PC-9 (cell line): Measurements from ENCODE around the gene DOCK1. TPM values are rescaled to one million over a fixed set of nuclear protein-coding genes. Genes with fewer than 3 reads are reported as not detected.

Experiments used
- BruUV-seq: library from RNA; stranded (reverse); fragments of 400-500 nt; replicated peaks from 2 replicates; lab custom pipeline; 2021; lab: Mats Ljungman, UMichigan
- CTCF ChIA-PET: fragments of 300-600 bp; sonication (Branson Sonifier 250); formaldehyde crosslinking; loops from one replicate; lab custom pipeline; 2022; ENCODE audit warnings: antibody characterized with exemption; lab: Charles Lee
- POLR2A ChIA-PET: fragments of 300-600 bp; sonication (Branson Sonifier 250); formaldehyde crosslinking; loops from one replicate; lab custom pipeline; 2022; ENCODE audit warnings: antibody characterized with exemption; ENCODE audit not compliant: unreplicated experiment; lab: Charles Lee
- DNase-seq, 2 experiments: peaks; one replicate each; pipeline versions ENCODE4 v3.0.0 to v3.0.0-alpha.2; 2015 to 2022; ENCODE audit warnings: mixed read lengths in 1 of 2
- H2AFZ ChIP-seq: fragments of 200-600 bp; sonication (generic); 2 replicates; pipeline ENCODE4 v1.8.1; 2017; ENCODE audit warnings: antibody characterized with exemption
- H3F3A ChIP-seq: fragments of 200-600 bp; sonication (generic); 2 replicates; pipeline ENCODE4 v1.8.1; 2017; ENCODE audit warnings: antibody characterized with exemption, mild to moderate bottlenecking, low read depth; ENCODE audit not compliant: insufficient read depth
- H3K27ac ChIP-seq: fragments of 200-600 bp; sonication (generic); 2 replicates; pipeline ENCODE4 v1.6.1; 2016; ENCODE audit warnings: mixed run types
- H3K27me3 ChIP-seq: fragments of 200-600 bp; sonication (generic); 2 replicates; pipeline ENCODE4 v1.6.1; 2016; ENCODE audit warnings: low read depth, mixed run types; ENCODE audit not compliant: insufficient read depth
- H3K36me3 ChIP-seq: fragments of 200-600 bp; sonication (generic); 2 replicates; pipeline ENCODE4 v1.6.1; 2016; ENCODE audit warnings: low read depth, mixed run types
- H3K4me1 ChIP-seq: fragments of 200-600 bp; sonication (generic); replicated peaks from 2 replicates; pipeline ENCODE4 v1.6.1; 2016; ENCODE audit warnings: mixed run types; ENCODE audit not compliant: insufficient read depth
- H3K4me2 ChIP-seq: fragments of 200-600 bp; sonication (generic); 2 replicates; pipeline ENCODE4 v1.6.1; 2017; ENCODE audit warnings: mixed run types
- H3K4me3 ChIP-seq: fragments of 200-600 bp; sonication (generic); 2 replicates; pipeline ENCODE4 v1.6.1; 2016; ENCODE audit warnings: mixed run types
- H3K79me2 ChIP-seq: fragments of 200-600 bp; sonication (generic); 2 replicates; pipeline ENCODE4 v1.6.1; 2017; ENCODE audit warnings: low read depth, mixed run types
- H3K9me2 ChIP-seq: fragments of 200-600 bp; sonication (generic); 2 replicates; pipeline ENCODE4 v1.8.1; 2017; ENCODE audit warnings: mild to moderate bottlenecking; ENCODE audit not compliant: insufficient read depth
- H3K9me3 ChIP-seq: fragments of 200-600 bp; sonication (generic); 2 replicates; pipeline ENCODE4 v1.8.1; 2016; ENCODE audit warnings: low read depth; ENCODE audit not compliant: insufficient read depth
- H4K20me1 ChIP-seq: fragments of 200-600 bp; sonication (generic); 2 replicates; pipeline ENCODE4 v1.8.1; 2017; ENCODE audit not compliant: insufficient read depth
- EZH2 ChIP-seq: fragments of 200-600 bp; sonication (generic); IDR thresholded peaks from 2 replicates; pipeline ENCODE4 v1.8.0; 2017; ENCODE audit warnings: antibody characterized with exemption, low read depth
- intact Hi-C: fragments of 100-400 bp; cut with micrococcal nuclease; formaldehyde crosslinking; loops from one replicate; pipeline ENCODE4 v1.10.0; 2022; ENCODE audit not compliant: unreplicated experiment
- total RNA-seq: library from RNA; stranded (reverse); gene quantifications from 2 replicates; pipeline ENCODE4 v1.2.3, GENCODE V29; 2021
- TF ChIP-seq, protein P1 (sequence below): fragments of 200-600 bp; sonication (generic); conservative IDR thresholded peaks from 2 replicates; pipeline ENCODE4 v1.6.1; 2017; ENCODE audit warnings: mixed run types, antibody characterized with exemption, mild to moderate bottlenecking, moderate library complexity

DOCK1 gene
- total RNA-seq, 1 experiment from 2014 or later: 24.8 TPM

DNA sequence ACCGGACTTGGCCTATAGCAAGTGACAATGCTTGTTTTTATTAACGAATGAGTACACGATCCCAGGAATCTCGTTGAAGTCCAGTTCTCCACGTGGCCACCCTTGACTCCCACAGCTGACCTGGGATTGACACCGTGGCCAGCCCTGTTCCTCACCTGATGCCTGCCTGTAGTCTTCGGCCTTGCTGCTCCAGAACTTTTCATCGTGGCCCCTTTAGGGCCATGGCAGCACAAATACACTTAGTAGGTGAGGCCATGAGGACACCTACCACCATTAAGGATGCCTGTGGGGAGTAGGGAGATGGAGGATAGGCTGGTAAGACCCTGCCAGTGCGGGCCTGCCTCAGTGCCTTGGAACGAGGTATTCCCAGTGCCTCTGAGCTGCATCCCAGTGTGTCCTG is 321.8 kb downstream of the DOCK1 start:
- H3K4me2 ChIP-seq: no peak overlapping the region

DNA sequence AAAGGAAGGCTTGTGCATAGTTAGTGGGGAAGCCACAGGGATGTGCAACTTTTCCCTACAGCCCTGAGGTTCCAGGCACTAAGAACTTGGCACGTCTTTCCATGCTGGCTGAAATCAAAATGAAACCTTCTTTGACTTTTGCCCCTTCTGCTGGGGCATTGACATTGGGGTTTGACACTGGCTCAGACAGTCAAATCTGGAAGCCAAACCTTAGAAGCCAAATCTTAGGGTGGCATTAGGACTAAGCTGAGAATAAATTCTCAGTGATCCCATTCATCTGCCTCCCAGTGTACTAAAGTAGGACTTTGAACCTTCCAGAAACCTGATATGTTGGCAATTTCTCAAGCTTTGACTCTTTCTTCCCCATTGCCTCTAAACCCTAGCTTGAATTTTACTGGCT is 322.4 kb downstream of the DOCK1 start:
- H3K27me3 ChIP-seq: no peaks in the 10 kb centered on the region
- no peak overlapping the region for H3K27ac ChIP-seq
- no peaks in the 10 kb centered on the region for H3K36me3 ChIP-seq
- H3K9me2 ChIP-seq: no peaks in the 10 kb centered on the region
- intact Hi-C loops: no loop called here
- no peak for TF ChIP-seq EZH2
- TF ChIP-seq, protein P1, sequence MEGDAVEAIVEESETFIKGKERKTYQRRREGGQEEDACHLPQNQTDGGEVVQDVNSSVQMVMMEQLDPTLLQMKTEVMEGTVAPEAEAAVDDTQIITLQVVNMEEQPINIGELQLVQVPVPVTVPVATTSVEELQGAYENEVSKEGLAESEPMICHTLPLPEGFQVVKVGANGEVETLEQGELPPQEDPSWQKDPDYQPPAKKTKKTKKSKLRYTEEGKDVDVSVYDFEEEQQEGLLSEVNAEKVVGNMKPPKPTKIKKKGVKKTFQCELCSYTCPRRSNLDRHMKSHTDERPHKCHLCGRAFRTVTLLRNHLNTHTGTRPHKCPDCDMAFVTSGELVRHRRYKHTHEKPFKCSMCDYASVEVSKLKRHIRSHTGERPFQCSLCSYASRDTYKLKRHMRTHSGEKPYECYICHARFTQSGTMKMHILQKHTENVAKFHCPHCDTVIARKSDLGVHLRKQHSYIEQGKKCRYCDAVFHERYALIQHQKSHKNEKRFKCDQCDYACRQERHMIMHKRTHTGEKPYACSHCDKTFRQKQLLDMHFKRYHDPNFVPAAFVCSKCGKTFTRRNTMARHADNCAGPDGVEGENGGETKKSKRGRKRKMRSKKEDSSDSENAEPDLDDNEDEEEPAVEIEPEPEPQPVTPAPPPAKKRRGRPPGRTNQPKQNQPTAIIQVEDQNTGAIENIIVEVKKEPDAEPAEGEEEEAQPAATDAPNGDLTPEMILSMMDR: no peak
- no peak overlapping the region for H3K4me3 ChIP-seq
- no peak overlapping the region for H2AFZ ChIP-seq
- no peaks in the 10 kb centered on the region; the same call in 1 of the 2 replicates for H4K20me1 ChIP-seq
- H3K79me2 ChIP-seq: no peaks in the 10 kb centered on the region
- no peaks in the 10 kb centered on the region for H3F3A ChIP-seq
- POLR2A ChIA-PET: no interaction called here
- CTCF ChIA-PET: interaction anchor here (0.6 kb wide), 1 partner anchor 12 kb away, joined by 8 read pairs; no protein-coding TSS in a partner anchor
- no peak overlapping the region for H3K4me2 ChIP-seq
- no peak for DNase-seq
- H3K4me1 ChIP-seq: no peaks in the 10 kb centered on the region
- H3K9me3 ChIP-seq: no peaks in the 10 kb centered on the region
- BruUV-seq: no TSS peak

More for the DNA sequence above, 321.8 kb downstream of the DOCK1 start:
- BruUV-seq: no TSS peak
- no peaks in the 10 kb centered on the region for H3K79me2 ChIP-seq
- H3K9me3 ChIP-seq: no peaks in the 10 kb centered on the region
- H4K20me1 ChIP-seq: no peaks in the 10 kb centered on the region; the same call in 1 of the 2 replicates
- no peak overlapping the region for H2AFZ ChIP-seq
- no peak for TF ChIP-seq EZH2
- TF ChIP-seq, protein P1: no peak
- no peaks in the 10 kb centered on the region for H3K27me3 ChIP-seq
- no peaks in the 10 kb centered on the region for H3K4me1 ChIP-seq
- no peak for DNase-seq
- no peak overlapping the region for H3K4me3 ChIP-seq
- H3K27ac ChIP-seq: no peak overlapping the region
- no peaks in the 10 kb centered on the region for H3F3A ChIP-seq
- ChIA-PET POLR2A (no interaction called here), CTCF (no interaction called here)
- intact Hi-C loops: no loop called here
- H3K9me2 ChIP-seq: no peaks in the 10 kb centered on the region
- no peaks in the 10 kb centered on the region for H3K36me3 ChIP-seq

DNA sequence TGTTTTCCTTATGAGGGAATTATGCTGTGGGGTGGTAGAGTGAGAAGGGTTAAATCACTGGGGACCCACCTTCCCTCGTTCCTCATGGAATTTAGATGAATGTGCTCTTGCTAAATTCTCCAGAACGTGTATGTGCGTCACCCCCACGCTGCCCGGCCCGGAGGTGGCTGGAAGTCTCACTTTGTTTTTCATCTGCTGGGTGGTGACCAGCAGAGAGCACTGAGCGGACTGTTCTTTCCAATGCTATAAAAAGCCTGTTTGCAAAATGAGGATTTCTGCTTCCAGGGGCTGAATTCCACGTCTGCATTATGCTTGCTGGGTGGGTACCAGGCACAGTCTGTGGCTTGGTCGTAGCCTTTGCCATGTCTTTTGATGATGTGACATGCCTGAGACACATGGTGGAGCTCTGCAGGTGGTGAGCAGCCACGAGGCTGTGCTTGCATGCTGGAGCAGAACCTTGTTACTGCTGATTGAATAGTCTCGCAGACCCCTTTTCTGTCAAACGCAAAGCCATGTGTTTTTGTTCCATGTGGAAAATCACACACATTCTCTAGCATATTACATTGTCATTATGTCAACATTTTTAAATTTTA is 323.1 kb downstream of the DOCK1 start:
- no peak overlapping the region for H3K27ac ChIP-seq
- no peaks in the 10 kb centered on the region for H3K79me2 ChIP-seq
- H4K20me1 ChIP-seq: no peaks in the 10 kb centered on the region
- H3K27me3 ChIP-seq: no peaks in the 10 kb centered on the region
- H3K9me2 ChIP-seq: no peaks in the 10 kb centered on the region
- CTCF ChIA-PET: interaction anchor here (0.6 kb wide), 1 partner anchor 12 kb away, joined by 8 read pairs; no protein-coding TSS in a partner anchor
- no peak for TF ChIP-seq EZH2
- TF ChIP-seq, protein P1: no peak
- H3K4me3 ChIP-seq: no peak overlapping the region
- no peaks in the 10 kb centered on the region for H3K4me1 ChIP-seq
- intact Hi-C loops: no loop called here
- H3K4me2 ChIP-seq: no peak overlapping the region
- POLR2A ChIA-PET: no interaction called here
- H2AFZ ChIP-seq: no peak overlapping the region
- H3K9me3 ChIP-seq: no peaks in the 10 kb centered on the region
- no peak for DNase-seq
- BruUV-seq: no TSS peak
- no peaks in the 10 kb centered on the region for H3K36me3 ChIP-seq
- H3F3A ChIP-seq: no peaks in the 10 kb centered on the region
